HCT116 (cell line): Measurements from ENCODE around the gene PHF2. TPM values are rescaled to one million over a fixed set of nuclear protein-coding genes. Genes with fewer than 3 reads are reported as not detected.

Source experiments
- ATAC-seq: fragments of 200-7000 bp; cut with Tn5 transposase; 2 replicates; pipeline ENCODE4 v1.9.1; 2020; ENCODE audit warnings: mild to moderate bottlenecking, moderate library complexity
- BruUV-seq: library from RNA; stranded (reverse); fragments of 400-500 nt; replicated peaks from 2 replicates; lab custom pipeline; 2021; lab: Mats Ljungman, UMichigan
- CTCF ChIA-PET: fragments of 300-600 bp; sonication (Branson Sonifier 250); formaldehyde crosslinking; loops from one replicate; lab custom pipeline; 2021; ENCODE audit warnings: antibody characterized with exemption; lab: Charles Lee
- POLR2A ChIA-PET: fragments of 300-600, 350-600 bp; sonication (Branson Sonifier 250); formaldehyde crosslinking; loops from one replicate; lab custom pipeline; 2021; ENCODE audit warnings: antibody characterized with exemption; lab: Charles Lee
- RAD21 ChIA-PET, 2 experiments: fragments of 300-600 bp; sonication (Branson Sonifier 250); formaldehyde crosslinking; loops; one replicate each; lab custom pipeline; 2023; ENCODE audit warnings: low total read pairs in 2 of 2; ENCODE audit not compliant: uncharacterized antibody in 2 of 2, unreplicated experiment in 2 of 2, low non-redundant PET in 1 of 2; lab: Charles Lee
- DNase-seq: peaks from one replicate; pipeline ENCODE4 v3.0.0-alpha.2; 2010; ENCODE audit warnings: low read depth, low spot score
- H2AFZ ChIP-seq: fragments of 200-600 bp; shearing (Covaris generic), sonication (generic); 2 replicates; pipeline ENCODE4 v1.6.1; 2017; ENCODE audit warnings: low read depth, mixed run types, mixed read lengths, antibody characterized with exemption, low read length; ENCODE audit not compliant: poor library complexity, severe bottlenecking
- H3K27ac ChIP-seq: 2 replicates; pipeline ENCODE4 v1.5.1; 2012; ENCODE audit warnings: low read depth, low read length
- H3K27me3 ChIP-seq: fragments of 200-600 bp; sonication (generic); 2 replicates; pipeline ENCODE4 v1.6.1; 2016; ENCODE audit warnings: mixed run types, low read length, mixed read lengths; ENCODE audit not compliant: insufficient read depth
- H3K36me3 ChIP-seq, 2 experiments: fragments of 200-500 bp in 1 of 2; fragments of 200-600 bp in 1 of 2; sonication (Bioruptor generic) in 1 of 2; sonication (generic) in 1 of 2; 2 replicates each; pipeline versions ENCODE4 v1.5.1 to v1.6.1; 2014 to 2016; ENCODE audit warnings: low read length in 2 of 2, inconsistent platforms in 1 of 2, mixed read lengths in 1 of 2, mixed run types in 1 of 2; ENCODE audit not compliant: insufficient read depth in 2 of 2, control insufficient read depth in 1 of 2
- H3K4me1 ChIP-seq, 2 experiments: fragments of 200-600 bp in 1 of 2; sonication (generic) in 1 of 2; 2 replicates each; pipeline versions ENCODE4 v1.5.1 to v1.6.1; 2012 to 2017; ENCODE audit warnings: low read length in 2 of 2, inconsistent platforms in 1 of 2, mild to moderate bottlenecking in 1 of 2, mixed read lengths in 1 of 2, mixed run types in 1 of 2, moderate library complexity in 1 of 2; ENCODE audit not compliant: insufficient read depth in 2 of 2, control insufficient read depth in 1 of 2
- H3K4me2 ChIP-seq: fragments of 200-600 bp; sonication (generic); 2 replicates; pipeline ENCODE4 v1.6.1; 2017; ENCODE audit warnings: mixed run types, low read length, mixed read lengths
- H3K4me3 ChIP-seq, 2 experiments: fragments of 200-600 bp in 1 of 2; sonication (generic) in 1 of 2; replicated peaks in 1 of 2; 2 replicates each; pipeline ENCODE4 v1.5.1; 2011 to 2016; ENCODE audit warnings: low read length in 2 of 2, control low read depth in 1 of 2, low read depth in 1 of 2, mild to moderate bottlenecking in 1 of 2, mixed read lengths in 1 of 2, mixed run types in 1 of 2
- H3K79me2 ChIP-seq: fragments of 200-600 bp; sonication (generic); 2 replicates; pipeline ENCODE4 v1.6.1; 2017; ENCODE audit warnings: mild to moderate bottlenecking, mixed run types, low read length, moderate library complexity, mixed read lengths; ENCODE audit not compliant: insufficient read depth
- H3K9ac ChIP-seq: fragments of 200-600 bp; sonication (generic); 2 replicates; pipeline ENCODE4 v1.6.1; 2016; ENCODE audit warnings: low read length, mixed read lengths
- H3K9me2 ChIP-seq: fragments of 200-600 bp; sonication (generic), shearing (Covaris generic); 2 replicates; pipeline ENCODE4 v1.6.1; 2017; ENCODE audit warnings: mixed run types, mild to moderate bottlenecking, moderate library complexity; ENCODE audit not compliant: insufficient read depth
- H3K9me3 ChIP-seq, 2 experiments: fragments of 200-500 bp in 1 of 2; fragments of 200-600 bp in 1 of 2; sonication (Bioruptor generic) in 1 of 2; sonication (generic) in 1 of 2; 2 replicates each; pipeline ENCODE4 v1.6.1; 2014 to 2017; ENCODE audit warnings: low read length in 2 of 2, mixed read lengths in 2 of 2, inconsistent platforms in 1 of 2, low read depth in 1 of 2, mild to moderate bottlenecking in 1 of 2, mixed run types in 1 of 2, moderate library complexity in 1 of 2; ENCODE audit not compliant: control insufficient read depth in 1 of 2, insufficient read depth in 1 of 2
- H4K20me1 ChIP-seq: fragments of 200-600 bp; sonication (generic), shearing (Covaris generic); 2 replicates; pipeline ENCODE4 v1.6.1; 2017; ENCODE audit warnings: mixed run types, mild to moderate bottlenecking, moderate library complexity; ENCODE audit not compliant: insufficient read depth
- ATF3 ChIP-seq: IDR thresholded peaks from 2 replicates; pipeline ENCODE4 v1.6.1; 2012
- EGR1 ChIP-seq: IDR thresholded peaks from 2 replicates; pipeline ENCODE4 v1.6.1; 2012; ENCODE audit warnings: low read depth
- ELF1 ChIP-seq: IDR thresholded peaks from 2 replicates; pipeline ENCODE4 v1.6.1; 2012; ENCODE audit warnings: low read depth, borderline replicate concordance
- EZH2 ChIP-seq: fragments of 200-600 bp; sonication (generic); IDR thresholded peaks from 2 replicates; pipeline ENCODE4 v1.6.1; 2017; ENCODE audit warnings: antibody characterized with exemption, mixed run types
- EZH2phosphoT487 ChIP-seq: fragments of 200-600 bp; IDR thresholded peaks from 2 replicates; pipeline ENCODE4 v1.6.1; 2018; ENCODE audit warnings: antibody characterized with exemption, borderline replicate concordance
- FOSL1 ChIP-seq: IDR thresholded peaks from 2 replicates; pipeline ENCODE4 v1.6.1; 2012; ENCODE audit warnings: low read depth
- POLR2A ChIP-seq: IDR thresholded peaks from 2 replicates; pipeline ENCODE4 v1.7.0; 2011; ENCODE audit warnings: borderline replicate concordance; ENCODE audit not compliant: insufficient read depth, insufficient read length; ENCODE audit errors: extremely low read depth
- RAD21 ChIP-seq: IDR thresholded peaks from 2 replicates; pipeline ENCODE4 v1.6.1; 2012; ENCODE audit warnings: low read depth, mild to moderate bottlenecking
- SIN3A ChIP-seq: IDR thresholded peaks from 2 replicates; pipeline ENCODE4 v1.6.1; 2012; ENCODE audit warnings: low read depth
- SP1 ChIP-seq: IDR thresholded peaks from 2 replicates; pipeline ENCODE4 v1.6.1; 2012; ENCODE audit warnings: low read depth
- TCF7L2 ChIP-seq: IDR thresholded peaks from 2 replicates; pipeline ENCODE4 v1.7.0; 2011; ENCODE audit warnings: borderline replicate concordance, inconsistent platforms; ENCODE audit not compliant: insufficient read depth, insufficient read length; ENCODE audit errors: extremely low read depth
- ZFX ChIP-seq: fragments of 450-650 bp; IDR thresholded peaks from 2 replicates; pipeline ENCODE4 v1.6.1; 2017
- ZNF274 ChIP-seq: fragments of 200-500 bp; sonication (Bioruptor generic); IDR thresholded peaks from 2 replicates; pipeline ENCODE4 v1.6.1; 2014; ENCODE audit warnings: mild to moderate bottlenecking, low read depth, low read length, inconsistent platforms
- intact Hi-C: fragments of 100-400 bp; cut with micrococcal nuclease; formaldehyde crosslinking; loops from 2 replicates; pipeline ENCODE4 v1.10.0; 2022
- total RNA-seq: library from RNA; stranded (reverse); gene quantifications from one replicate; pipeline ENCODE4 v1.2.1, GENCODE V29; 2021; ENCODE audit not compliant: unreplicated experiment
- TF ChIP-seq, protein P1 (sequence below): IDR thresholded peaks from 2 replicates; pipeline ENCODE4 v1.6.1; 2011; ENCODE audit warnings: mild to moderate bottlenecking, low read length, moderate library complexity; ENCODE audit not compliant: insufficient replicate concordance; ENCODE audit errors: extremely low read depth
- TF ChIP-seq, protein P2 (sequence below), 3 experiments: fragments of 200-600 bp in 1 of 3; sonication (generic) in 1 of 3; IDR thresholded peaks in 2 of 3; conservative IDR thresholded peaks in 1 of 3; 2 replicates each; pipeline ENCODE4 v1.5.1; 2012 to 2017; ENCODE audit warnings: low read depth in 2 of 3, low read length in 2 of 3, antibody characterized with exemption in 1 of 3, borderline replicate concordance in 1 of 3, control low read depth in 1 of 3, mild to moderate bottlenecking in 1 of 3, mixed read lengths in 1 of 3, mixed run types in 1 of 3, moderate library complexity in 1 of 3; ENCODE audit not compliant: insufficient read depth in 1 of 3
- TF ChIP-seq, protein P3 (sequence below): IDR thresholded peaks from 2 replicates; pipeline ENCODE4 v1.6.1; 2012; ENCODE audit warnings: low read depth

The PHF2 gene
- total RNA-seq, 1 experiment from 2014 or later, result 20.6 TPM

- H3K36me3 ChIP-seq, result no peaks in the 10 kb centered on the region
- H3K4me1 ChIP-seq, result no peaks in the 10 kb centered on the region
- H2AFZ ChIP-seq, result no peak overlapping the region
- no TSS peak for BruUV-seq
- RAD21 ChIA-PET, result no interaction called here
- H3K27ac ChIP-seq, result no peak overlapping the region
- intact Hi-C loops, result no loop called here
- no peaks in the 10 kb centered on the region; the same call in 1 of the 2 replicates for H3K79me2 ChIP-seq
- H3K9me3 ChIP-seq, result no peaks in the 10 kb centered on the region
- DNase-seq (no peak), ATAC-seq (no peak)
- CTCF ChIA-PET, result no interaction called here
- TF ChIP-seq EZH2phosphoT487 (no peak), FOSL1 (no peak), EZH2 (no peak), POLR2A (no peak), SIN3A (no peak), ATF3 (no peak), ZNF274 (no peak), ZFX (no peak), TCF7L2 (no peak), SP1 (no peak), EGR1 (no peak), ELF1 (no peak), RAD21 (no peak)
- TF ChIP-seq, protein P1, sequence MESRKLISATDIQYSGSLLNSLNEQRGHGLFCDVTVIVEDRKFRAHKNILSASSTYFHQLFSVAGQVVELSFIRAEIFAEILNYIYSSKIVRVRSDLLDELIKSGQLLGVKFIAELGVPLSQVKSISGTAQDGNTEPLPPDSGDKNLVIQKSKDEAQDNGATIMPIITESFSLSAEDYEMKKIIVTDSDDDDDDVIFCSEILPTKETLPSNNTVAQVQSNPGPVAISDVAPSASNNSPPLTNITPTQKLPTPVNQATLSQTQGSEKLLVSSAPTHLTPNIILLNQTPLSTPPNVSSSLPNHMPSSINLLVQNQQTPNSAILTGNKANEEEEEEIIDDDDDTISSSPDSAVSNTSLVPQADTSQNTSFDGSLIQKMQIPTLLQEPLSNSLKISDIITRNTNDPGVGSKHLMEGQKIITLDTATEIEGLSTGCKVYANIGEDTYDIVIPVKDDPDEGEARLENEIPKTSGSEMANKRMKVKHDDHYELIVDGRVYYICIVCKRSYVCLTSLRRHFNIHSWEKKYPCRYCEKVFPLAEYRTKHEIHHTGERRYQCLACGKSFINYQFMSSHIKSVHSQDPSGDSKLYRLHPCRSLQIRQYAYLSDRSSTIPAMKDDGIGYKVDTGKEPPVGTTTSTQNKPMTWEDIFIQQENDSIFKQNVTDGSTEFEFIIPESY, result no peak
- TF ChIP-seq, protein P2, sequence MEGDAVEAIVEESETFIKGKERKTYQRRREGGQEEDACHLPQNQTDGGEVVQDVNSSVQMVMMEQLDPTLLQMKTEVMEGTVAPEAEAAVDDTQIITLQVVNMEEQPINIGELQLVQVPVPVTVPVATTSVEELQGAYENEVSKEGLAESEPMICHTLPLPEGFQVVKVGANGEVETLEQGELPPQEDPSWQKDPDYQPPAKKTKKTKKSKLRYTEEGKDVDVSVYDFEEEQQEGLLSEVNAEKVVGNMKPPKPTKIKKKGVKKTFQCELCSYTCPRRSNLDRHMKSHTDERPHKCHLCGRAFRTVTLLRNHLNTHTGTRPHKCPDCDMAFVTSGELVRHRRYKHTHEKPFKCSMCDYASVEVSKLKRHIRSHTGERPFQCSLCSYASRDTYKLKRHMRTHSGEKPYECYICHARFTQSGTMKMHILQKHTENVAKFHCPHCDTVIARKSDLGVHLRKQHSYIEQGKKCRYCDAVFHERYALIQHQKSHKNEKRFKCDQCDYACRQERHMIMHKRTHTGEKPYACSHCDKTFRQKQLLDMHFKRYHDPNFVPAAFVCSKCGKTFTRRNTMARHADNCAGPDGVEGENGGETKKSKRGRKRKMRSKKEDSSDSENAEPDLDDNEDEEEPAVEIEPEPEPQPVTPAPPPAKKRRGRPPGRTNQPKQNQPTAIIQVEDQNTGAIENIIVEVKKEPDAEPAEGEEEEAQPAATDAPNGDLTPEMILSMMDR (IDR thresholded peaks at IDR 0.05 in 2 of 3, conservative IDR thresholded peaks at IDR 0.05 in 1 of 3; ENCODE audit: borderline replicate concordance in 1 of 3, insufficient read depth in 1 of 3, low read depth in 2 of 3, low read length in 2 of 3), result no peak
- TF ChIP-seq, protein P3, sequence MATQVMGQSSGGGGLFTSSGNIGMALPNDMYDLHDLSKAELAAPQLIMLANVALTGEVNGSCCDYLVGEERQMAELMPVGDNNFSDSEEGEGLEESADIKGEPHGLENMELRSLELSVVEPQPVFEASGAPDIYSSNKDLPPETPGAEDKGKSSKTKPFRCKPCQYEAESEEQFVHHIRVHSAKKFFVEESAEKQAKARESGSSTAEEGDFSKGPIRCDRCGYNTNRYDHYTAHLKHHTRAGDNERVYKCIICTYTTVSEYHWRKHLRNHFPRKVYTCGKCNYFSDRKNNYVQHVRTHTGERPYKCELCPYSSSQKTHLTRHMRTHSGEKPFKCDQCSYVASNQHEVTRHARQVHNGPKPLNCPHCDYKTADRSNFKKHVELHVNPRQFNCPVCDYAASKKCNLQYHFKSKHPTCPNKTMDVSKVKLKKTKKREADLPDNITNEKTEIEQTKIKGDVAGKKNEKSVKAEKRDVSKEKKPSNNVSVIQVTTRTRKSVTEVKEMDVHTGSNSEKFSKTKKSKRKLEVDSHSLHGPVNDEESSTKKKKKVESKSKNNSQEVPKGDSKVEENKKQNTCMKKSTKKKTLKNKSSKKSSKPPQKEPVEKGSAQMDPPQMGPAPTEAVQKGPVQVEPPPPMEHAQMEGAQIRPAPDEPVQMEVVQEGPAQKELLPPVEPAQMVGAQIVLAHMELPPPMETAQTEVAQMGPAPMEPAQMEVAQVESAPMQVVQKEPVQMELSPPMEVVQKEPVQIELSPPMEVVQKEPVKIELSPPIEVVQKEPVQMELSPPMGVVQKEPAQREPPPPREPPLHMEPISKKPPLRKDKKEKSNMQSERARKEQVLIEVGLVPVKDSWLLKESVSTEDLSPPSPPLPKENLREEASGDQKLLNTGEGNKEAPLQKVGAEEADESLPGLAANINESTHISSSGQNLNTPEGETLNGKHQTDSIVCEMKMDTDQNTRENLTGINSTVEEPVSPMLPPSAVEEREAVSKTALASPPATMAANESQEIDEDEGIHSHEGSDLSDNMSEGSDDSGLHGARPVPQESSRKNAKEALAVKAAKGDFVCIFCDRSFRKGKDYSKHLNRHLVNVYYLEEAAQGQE, result no peak
- H3K4me3 ChIP-seq, result no peak overlapping the region
- no peaks in the 10 kb centered on the region for H4K20me1 ChIP-seq
- H3K9ac ChIP-seq, result no peak overlapping the region
- no peak overlapping the region for H3K4me2 ChIP-seq
- POLR2A ChIA-PET, result no interaction called here
- H3K27me3 ChIP-seq, result no peaks in the 10 kb centered on the region
- H3K9me2 ChIP-seq, result no peaks in the 10 kb centered on the region
Measured at GRCh38 chr9:93616044-93616443, 39.7 kb downstream of the PHF2 start.
